Measurements from ENCODE around the gene SLC39A13.
A peak's percentile ranks its signal among the peaks of the same experiment; 100 is the strongest.

SLC39A13 gene

GRCh38 chr11:47453365-47453764 is 45.0 kb downstream of the SLC39A13 start:
- no peak for DNase-seq (ENCODE audit: low read depth in 3 of 3)

- DNase-seq (ENCODE audit: low read depth in 3 of 3) = peak in 2 of 3 experiments; percentile 36 to 44
Observed at GRCh38 chr11:47454258-47454671, 45.9 kb downstream of the SLC39A13 start.

- no peak for DNase-seq (ENCODE audit: low read depth in 3 of 3)
Observed at GRCh38 chr11:47460571-47461235, 52.3 kb downstream of the SLC39A13 start.

- DNase-seq (ENCODE audit: low read depth in 3 of 3) = no peak
Observed at GRCh38 chr11:47461876-47462275, 53.5 kb downstream of the SLC39A13 start.

DNA sequence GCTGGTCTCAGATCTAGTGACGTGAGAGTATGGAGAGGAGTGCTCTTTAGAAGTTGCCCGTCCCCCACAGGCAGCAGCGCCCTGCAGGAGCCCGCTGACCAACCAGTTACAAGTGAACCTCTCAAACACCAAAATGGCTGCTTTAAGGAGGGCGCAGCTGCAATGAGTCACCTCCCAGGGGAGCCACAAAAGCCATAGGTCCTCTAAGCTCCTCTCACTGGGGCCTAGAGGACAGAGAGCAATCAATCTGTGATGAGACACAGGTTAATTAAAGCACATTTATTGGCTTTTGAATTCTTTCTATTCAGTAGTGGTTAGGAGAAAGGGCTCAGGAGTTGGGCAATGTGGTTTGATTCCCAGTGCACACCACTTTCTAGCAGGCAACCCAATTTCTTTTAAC is 56.1 kb downstream of the SLC39A13 start:
- DNase-seq (ENCODE audit: low read depth in 3 of 3) = no peak

Measured in stimulated activated CD4-positive, alpha-beta T cell treated with anti-CD3 and anti-CD28 coated beads, TNF-alpha, amount 100 ng/mL, for 4 hours (primary cell).